HG03159 (cell line): ENCODE measurements around the gene CLK4.

ENCODE experiments used
- ATAC-seq: cut with Tn5 transposase; IDR thresholded peaks from one replicate; pipeline ENCODE4 v1.9.1; 2021; ENCODE audit warnings: mild to moderate bottlenecking, moderate library complexity; ENCODE audit not compliant: unreplicated experiment

CLK4 gene

GRCh38 chr5:178557416-178557815, 69.4 kb downstream of the CLK4 start:
- ATAC-seq = no peak

GRCh38 chr5:178555771-178556211, 71.1 kb downstream of the CLK4 start:
- ATAC-seq = no peak

- no peak for ATAC-seq
Observed at GRCh38 chr5:178555005-178555404, 71.8 kb downstream of the CLK4 start.

GRCh38 chr5:178554311-178554710, 72.5 kb downstream of the CLK4 start:
- ATAC-seq = no peak

- no peak for ATAC-seq
Observed at GRCh38 chr5:178553517-178553916, 73.3 kb downstream of the CLK4 start.
